ENCODE measurements around the gene IMPA2. TPM values are rescaled to one million over a fixed set of nuclear protein-coding genes. Genes with fewer than 3 reads are reported as not detected.
A peak's percentile ranks its signal among the peaks of the same experiment; 100 is the strongest.

Gene IMPA2
- total and polyA plus RNA-seq, 7 donors: 61.4 to 342 (median 196) TPM

DNA sequence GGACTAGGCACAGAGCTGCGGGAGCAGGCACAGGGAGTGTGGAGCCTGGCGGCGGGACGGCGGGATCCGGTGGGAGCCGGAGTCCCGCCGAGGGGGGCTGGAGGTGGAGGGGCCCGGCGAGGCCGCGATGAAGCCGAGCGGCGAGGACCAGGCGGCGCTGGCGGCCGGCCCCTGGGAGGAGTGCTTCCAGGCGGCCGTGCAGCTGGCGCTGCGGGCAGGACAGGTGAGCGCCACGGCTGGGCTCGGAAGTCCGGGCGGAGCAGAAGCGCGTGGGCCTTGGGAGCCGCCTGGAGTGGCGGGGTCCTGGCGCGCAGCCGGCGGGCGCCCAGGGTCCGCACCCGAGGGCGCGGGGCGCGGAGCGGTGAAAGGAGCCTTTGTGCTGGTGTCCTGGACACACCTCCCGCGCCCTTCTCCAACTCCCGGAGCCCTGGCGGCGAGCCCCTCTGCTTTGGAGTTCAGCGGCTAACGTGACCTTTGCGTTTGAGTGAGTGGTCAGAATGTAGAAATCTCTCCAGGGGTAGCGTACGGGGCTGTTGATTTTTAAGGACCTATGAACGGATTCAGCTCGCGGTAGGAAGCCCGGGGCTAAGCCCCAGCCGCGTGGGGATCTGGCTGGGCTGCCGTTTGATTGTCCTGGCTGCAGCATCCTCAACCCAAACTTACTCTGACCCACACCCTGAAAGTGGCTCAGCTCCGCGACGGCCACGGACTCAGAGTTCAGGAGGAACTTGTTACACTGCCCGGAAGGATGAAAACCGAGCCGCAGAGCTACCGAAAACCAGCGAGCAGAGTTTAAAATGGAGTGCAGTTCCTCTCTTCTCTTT lies 448 bp downstream of the IMPA2 start:
- WGBS, 3 donors: 0 to 1% (median 1%) methylated on average over 45 to 71 of the region's 71 CpGs
- no peaks in the 10 kb centered on the region for H3K27me3 ChIP-seq (ENCODE audit: insufficient read depth in 3 of 3, low read length in 2 of 3)
- no peaks in the 10 kb centered on the region for H3K9me3 ChIP-seq
- H3K4me3 ChIP-seq: peak overlapping the region; percentile 95
- no peaks in the 10 kb centered on the region for H3K36me3 ChIP-seq (ENCODE audit: insufficient read depth in 1 of 2, low read depth in 1 of 2)
- no peak for TF ChIP-seq CTCF (IDR thresholded peaks at IDR 0.05)
- peak overlapping the region; percentile 96 for H3K27ac ChIP-seq
- ATAC-seq: peak; percentile 12 to 41 (median 13)
- peak; percentile 68 to 81 for DNase-seq
- peaks cover 28% of the 10 kb centered on the region for H3K4me1 ChIP-seq
- intact Hi-C loops (cut with DNase I): loop anchor here (2.0 to 10.0 kb wide), 4 partner anchors 35 to 131 kb away; partner anchors contain the start of genes CHMP1B (in 2 of the 2) and MPPE1 (in 1 of the 2)

- peaks cover 36% of the 10 kb centered on the region for H3K4me1 ChIP-seq
- H3K27me3 ChIP-seq (ENCODE audit: insufficient read depth in 3 of 3, low read length in 2 of 3): no peaks in the 10 kb centered on the region
- peak overlapping the region; percentile 96 for H3K27ac ChIP-seq
- H3K9me3 ChIP-seq: no peaks in the 10 kb centered on the region
- intact Hi-C loops (cut with DNase I): loop anchor here in 1 of 2 donors (10.0 kb wide), 1 partner anchor 128 kb away; the partner anchor contains the start of gene CHMP1B
- no peak for TF ChIP-seq CTCF (IDR thresholded peaks at IDR 0.05)
- no peak for ATAC-seq
- peak in 1 of 2 donors; percentile 2 for DNase-seq
- peak overlapping the region; percentile 95 for H3K4me3 ChIP-seq
- H3K36me3 ChIP-seq (ENCODE audit: insufficient read depth in 1 of 2, low read depth in 1 of 2): no peaks in the 10 kb centered on the region
- 50 to 61% (median 59%) methylated on average over 4 of the region's 4 CpGs for WGBS, 3 donors
Measured at GRCh38 chr18:11982981-11983380, 1.7 kb downstream of the IMPA2 start.

- DNase-seq: peak in 1 of 2 donors; percentile 84
- ATAC-seq: peak in 1 of 4 donors; percentile 11
- 23 to 28% (median 25%) methylated on average over 12 of the region's 12 CpGs for WGBS, 3 donors
- H3K27ac ChIP-seq: peak overlapping the region; percentile 96
- peaks cover 42% of the 10 kb centered on the region for H3K4me1 ChIP-seq
- intact Hi-C loops (cut with DNase I): loop anchor here in 1 of 2 donors (10.0 kb wide), 1 partner anchor 129 kb away; the partner anchor contains the start of gene CHMP1B
- peak overlapping the region; percentile 95 for H3K4me3 ChIP-seq
- no peaks in the 10 kb centered on the region for H3K9me3 ChIP-seq
- no peaks in the 10 kb centered on the region for H3K36me3 ChIP-seq (ENCODE audit: insufficient read depth in 1 of 2, low read depth in 1 of 2)
- no peak for TF ChIP-seq CTCF (IDR thresholded peaks at IDR 0.05)
- H3K27me3 ChIP-seq (ENCODE audit: insufficient read depth in 3 of 3, low read length in 2 of 3): no peaks in the 10 kb centered on the region
Measured at GRCh38 chr18:11983592-11983991, 2.3 kb downstream of the IMPA2 start.

DNA sequence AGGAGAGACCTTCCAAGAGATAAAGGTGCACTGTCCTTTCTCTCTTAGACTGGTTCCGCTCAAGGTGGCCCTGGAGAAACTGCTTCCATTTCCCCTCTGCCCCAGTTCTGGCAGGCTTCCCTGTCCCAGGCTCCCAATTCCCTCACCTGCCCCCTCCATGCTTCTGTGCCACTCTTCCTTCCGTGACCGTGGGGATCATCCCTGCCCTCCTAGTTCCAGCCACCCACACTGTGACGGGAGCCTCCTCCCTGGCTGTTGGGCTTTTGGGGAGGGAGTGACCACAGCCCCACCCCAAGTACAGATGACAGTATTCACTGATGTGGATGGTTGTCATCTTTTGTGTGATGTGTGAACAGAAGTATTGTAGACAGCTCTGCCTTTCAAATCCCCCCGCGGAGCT lies 2.8 kb downstream of the IMPA2 start:
- H3K4me3 ChIP-seq: peak overlapping the region; percentile 95
- no peaks in the 10 kb centered on the region for H3K27me3 ChIP-seq (ENCODE audit: insufficient read depth in 3 of 3, low read length in 2 of 3)
- TF ChIP-seq CTCF (IDR thresholded peaks at IDR 0.05): no peak
- H3K36me3 ChIP-seq (ENCODE audit: insufficient read depth in 1 of 2, low read depth in 1 of 2): no peaks in the 10 kb centered on the region
- H3K27ac ChIP-seq: peak overlapping the region; percentile 96
- WGBS, 3 donors: 64 to 78% (median 75%) methylated on average over 6 of the region's 6 CpGs
- intact Hi-C loops (cut with DNase I): loop anchor here in 1 of 2 donors (10.0 kb wide), 1 partner anchor 129 kb away; the partner anchor contains the start of gene CHMP1B
- DNase-seq (peak in 1 of 2 donors; percentile 43), ATAC-seq (no peak)
- H3K4me1 ChIP-seq: peaks cover 47% of the 10 kb centered on the region
- no peaks in the 10 kb centered on the region for H3K9me3 ChIP-seq
